H1 (cell line): ENCODE results near the gene GPSM3. TPM values are rescaled to one million over a fixed set of nuclear protein-coding genes. Genes with fewer than 3 reads are reported as not detected.

Source experiments
- CEBPB ChIP-seq: IDR thresholded peaks from 2 replicates; pipeline ENCODE4 v1.6.1; 2012; ENCODE audit warnings: low read depth, low read length
- CHD2 ChIP-seq: IDR thresholded peaks from 2 replicates; pipeline ENCODE4 v1.6.1; 2012; ENCODE audit warnings: low read length, improper control_type of control experiment
- CHD7 ChIP-seq: fragments of 300-600 bp; sonication (generic); IDR thresholded peaks from 2 replicates; pipeline ENCODE4 v1.7.1; 2012; ENCODE audit warnings: low read length, moderate library complexity, mild to moderate bottlenecking, inconsistent platforms; ENCODE audit not compliant: insufficient replicate concordance
- CREB1 ChIP-seq: IDR thresholded peaks from 2 replicates; pipeline ENCODE4 v1.6.1; 2012; ENCODE audit warnings: inconsistent platforms
- EGR1 ChIP-seq: IDR thresholded peaks from 2 replicates; pipeline ENCODE4 v1.6.1; 2011; ENCODE audit warnings: low read depth, low read length, borderline replicate concordance
- FOSL1 ChIP-seq: IDR thresholded peaks from 2 replicates; pipeline ENCODE4 v1.6.1; 2011; ENCODE audit warnings: mild to moderate bottlenecking, low read depth, low read length, moderate library complexity; ENCODE audit not compliant: insufficient read depth
- HDAC2 ChIP-seq, 2 experiments: fragments of 300-600 bp in 1 of 2; sonication (generic) in 1 of 2; IDR thresholded peaks; 2 replicates each; pipeline ENCODE4 v1.6.1; 2011 to 2012; ENCODE audit warnings: low read depth in 2 of 2, low read length in 2 of 2, mild to moderate bottlenecking in 2 of 2, moderate library complexity in 2 of 2, borderline replicate concordance in 1 of 2, inconsistent platforms in 1 of 2
- POU5F1 ChIP-seq: IDR thresholded peaks from 2 replicates; pipeline ENCODE4 v1.6.1; 2011; ENCODE audit warnings: low read depth, mild to moderate bottlenecking, low read length, moderate library complexity
- RXRA ChIP-seq: IDR thresholded peaks from 2 replicates; pipeline ENCODE4 v1.6.1; 2011; ENCODE audit warnings: low read depth, mild to moderate bottlenecking, low read length, moderate library complexity; ENCODE audit not compliant: insufficient read depth
- TAF7 ChIP-seq: optimal IDR thresholded peaks from 2 replicates; pipeline ENCODE3; 2011; ENCODE audit warnings: low read depth, mild to moderate bottlenecking, inconsistent platforms, low read length, moderate library complexity, borderline replicate concordance
- YY1 ChIP-seq: IDR thresholded peaks from 2 replicates; pipeline ENCODE4 v1.6.1; 2011; ENCODE audit warnings: low read depth, mild to moderate bottlenecking, low read length
- polyA plus RNA-seq, 7 experiments: library from polyadenylated mRNA; depleted of rRNA in 3 of 7; stranded (reverse) in 5 of 7; unstranded in 2 of 7; fragments of >200 nt in 5 of 7; fragments of 200-250 nt in 2 of 7; gene quantifications; 1 replicate in 5 of 7; 2 replicates in 1 of 7; 4 replicates in 1 of 7; pipeline versions ENCODE4 v1.2.1 to v1.2.3, GENCODE V29; 2011 to 2013; ENCODE audit warnings: missing spikeins in 2 of 7, mixed read lengths in 2 of 7
- total RNA-seq: library from RNA; stranded (reverse); fragmentation: NEBNext Ultra II Directional; extraction: Animal tissue kit (Norgen Biotek cat#: 25700); gene quantifications from 2 replicates; pipeline ENCODE4 v1.2.1, GENCODE V29; 2021

GPSM3 gene
- total and polyA plus RNA-seq, 2 of the 8 experiments (the other 6 are each of a cell fraction or from before 2014, with no cell fraction given): 6.6 to 9.8 TPM

- no peak for TF ChIP-seq CHD7
- no peak for TF ChIP-seq RXRA
- no peak for TF ChIP-seq POU5F1
- TF ChIP-seq YY1: no peak
- TF ChIP-seq CREB1: no peak
- TF ChIP-seq EGR1: no peak
- TF ChIP-seq HDAC2 (IDR thresholded peaks at IDR 0.05; ENCODE audit: borderline replicate concordance in 1 of 2, low read depth in 2 of 2, low read length in 2 of 2): no peak
- no peak for TF ChIP-seq FOSL1
- no peak for TF ChIP-seq CEBPB
- TF ChIP-seq CHD2: no peak
- no peak for TF ChIP-seq TAF7
These were observed 3.2 kb downstream of the GPSM3 start (continued) for GRCh38 chr6:32189069-32189741.
